Stomach (tissue), 4 donors: Measurements from ENCODE around the gene TMSB15A.
"Not testable (repeated sequence)": the region's sequence is repeated elsewhere in the genome, so short reads cannot be mapped to it uniquely, and the experiment has no call there.

Source experiments
- CTCF ChIP-seq, 7 experiments: fragments of 450-650 bp in 4 of 7; fragments of 200-600 bp in 3 of 7; sonication (generic) in 3 of 7; IDR thresholded peaks; one replicate each; pipeline ENCODE4 v1.5.1; 2016 to 2019; ENCODE audit warnings: antibody characterized with exemption in 7 of 7, control low read depth in 2 of 7, mild to moderate bottlenecking in 1 of 7
- EP300 ChIP-seq: sonication (generic); formaldehyde crosslinking; IDR thresholded peaks from one replicate; pipeline ENCODE4 v1.6.1; 2017; ENCODE audit warnings: antibody characterized with exemption

GRCh38 chrX:102471762-102472220, 44.7 kb downstream of the TMSB15A start, which contains the start of gene TCP11X2:
- TF ChIP-seq CTCF (IDR thresholded peaks at IDR 0.05); EP300: not testable (repeated sequence)
